Esophagus squamous epithelium (tissue), 4 donors: ENCODE data around the gene CPO.
"Not testable (repeated sequence)": the region's sequence is repeated elsewhere in the genome, so short reads cannot be mapped to it uniquely, and the experiment has no call there.

Experiments used
- POLR2A ChIP-seq, 4 donors: fragments of 450-650 bp; IDR thresholded peaks; one replicate each; pipeline ENCODE4 v1.6.1; 2017; ENCODE audit warnings: antibody characterized with exemption in 4 of 4, mild to moderate bottlenecking in 4 of 4, moderate library complexity in 3 of 4
- TF ChIP-seq, protein P1 (sequence below), 6 experiments: fragments of 450-650 bp in 4 of 6; fragments of 200-600 bp in 2 of 6; sonication (generic) in 2 of 6; IDR thresholded peaks; one replicate each; pipeline ENCODE4 v1.5.1; 2016 to 2019; ENCODE audit warnings: antibody characterized with exemption in 6 of 6, mild to moderate bottlenecking in 4 of 6, moderate library complexity in 4 of 6

DNA sequence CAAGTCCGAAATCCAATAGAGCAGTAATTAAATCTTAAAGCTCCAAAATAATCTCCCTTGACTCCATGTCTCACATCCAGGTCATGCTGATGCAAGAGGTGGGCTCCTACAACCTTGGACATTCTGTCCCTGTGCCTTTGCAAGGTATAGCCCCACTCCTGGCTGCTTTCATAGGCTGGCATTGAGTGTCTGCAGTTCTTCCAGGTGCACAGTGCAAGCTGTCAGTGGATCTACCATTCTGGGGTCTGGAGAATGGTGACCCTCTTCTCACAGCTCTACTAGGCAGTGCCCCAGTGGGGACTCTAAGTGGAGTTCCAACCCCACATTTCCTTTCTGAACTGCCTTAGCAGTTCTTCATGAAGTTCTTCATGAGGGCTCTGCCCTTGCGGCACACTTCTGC, 14.1 kb downstream of the CPO start:
- TF ChIP-seq, protein P1, sequence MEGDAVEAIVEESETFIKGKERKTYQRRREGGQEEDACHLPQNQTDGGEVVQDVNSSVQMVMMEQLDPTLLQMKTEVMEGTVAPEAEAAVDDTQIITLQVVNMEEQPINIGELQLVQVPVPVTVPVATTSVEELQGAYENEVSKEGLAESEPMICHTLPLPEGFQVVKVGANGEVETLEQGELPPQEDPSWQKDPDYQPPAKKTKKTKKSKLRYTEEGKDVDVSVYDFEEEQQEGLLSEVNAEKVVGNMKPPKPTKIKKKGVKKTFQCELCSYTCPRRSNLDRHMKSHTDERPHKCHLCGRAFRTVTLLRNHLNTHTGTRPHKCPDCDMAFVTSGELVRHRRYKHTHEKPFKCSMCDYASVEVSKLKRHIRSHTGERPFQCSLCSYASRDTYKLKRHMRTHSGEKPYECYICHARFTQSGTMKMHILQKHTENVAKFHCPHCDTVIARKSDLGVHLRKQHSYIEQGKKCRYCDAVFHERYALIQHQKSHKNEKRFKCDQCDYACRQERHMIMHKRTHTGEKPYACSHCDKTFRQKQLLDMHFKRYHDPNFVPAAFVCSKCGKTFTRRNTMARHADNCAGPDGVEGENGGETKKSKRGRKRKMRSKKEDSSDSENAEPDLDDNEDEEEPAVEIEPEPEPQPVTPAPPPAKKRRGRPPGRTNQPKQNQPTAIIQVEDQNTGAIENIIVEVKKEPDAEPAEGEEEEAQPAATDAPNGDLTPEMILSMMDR (IDR thresholded peaks at IDR 0.05) = not testable (repeated sequence)
- not testable (repeated sequence) for TF ChIP-seq POLR2A (IDR thresholded peaks at IDR 0.05)
